Coronary artery (tissue), 2 donors: ENCODE measurements around the gene PTPRD.

Experiments
- DNase-seq: peaks from one replicate; pipeline ENCODE4 v3.0.0-alpha.2; 2017; ENCODE audit warnings: low spot score
- H3K27ac ChIP-seq, 2 donors: fragments of 200-600 bp; sonication (generic); one replicate each; pipeline ENCODE4 v1.5.1; 2016 to 2019
- H3K4me3 ChIP-seq: fragments of 200-600 bp; sonication (generic); 2 replicates; pipeline ENCODE4 v1.5.1; 2016; ENCODE audit warnings: mild to moderate bottlenecking, moderate library complexity
- CTCF ChIP-seq: fragments of 200-600 bp; sonication (generic); IDR thresholded peaks from one replicate; pipeline ENCODE4 v1.5.1; 2019; ENCODE audit warnings: antibody characterized with exemption

The PTPRD gene

DNA sequence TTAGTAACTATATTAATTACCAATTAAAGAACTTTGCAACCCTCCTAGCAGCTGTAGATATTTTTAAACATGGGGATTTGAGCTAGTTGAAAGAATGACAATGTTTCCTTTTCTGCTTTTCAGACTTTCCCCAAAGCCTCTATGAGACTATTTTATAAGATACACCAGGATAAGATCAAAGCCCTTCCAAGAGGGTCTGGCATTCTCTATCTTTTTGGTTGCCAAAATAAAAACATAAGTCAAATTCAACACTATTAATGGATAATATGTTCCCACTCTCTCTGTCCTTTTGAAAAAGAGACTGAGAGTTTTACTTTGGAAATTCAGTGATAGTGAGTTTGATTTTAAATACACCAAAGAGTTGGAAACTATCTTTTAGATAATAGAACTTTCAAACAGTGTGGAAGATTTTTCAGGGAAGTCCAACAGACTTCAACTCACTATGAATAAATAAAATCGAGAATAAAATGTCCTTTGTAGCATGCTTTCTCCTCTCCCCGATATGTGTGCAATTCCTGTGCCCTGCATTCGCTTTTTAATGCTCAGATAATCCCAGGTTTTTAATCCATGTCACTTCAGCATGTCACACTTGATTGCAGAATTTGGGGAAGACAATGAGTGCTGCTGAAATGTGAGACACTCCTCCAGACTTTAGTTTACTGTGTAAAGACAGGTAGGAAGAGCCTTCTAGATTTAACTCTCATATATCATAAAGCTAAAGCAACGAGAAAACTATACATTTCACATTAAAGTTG, 1717.5 kb downstream of the PTPRD start:
- H3K4me3 ChIP-seq, result no peak overlapping the region
- H3K27ac ChIP-seq, result no peak overlapping the region
- no peak for DNase-seq
- TF ChIP-seq CTCF, result no peak

DNA sequence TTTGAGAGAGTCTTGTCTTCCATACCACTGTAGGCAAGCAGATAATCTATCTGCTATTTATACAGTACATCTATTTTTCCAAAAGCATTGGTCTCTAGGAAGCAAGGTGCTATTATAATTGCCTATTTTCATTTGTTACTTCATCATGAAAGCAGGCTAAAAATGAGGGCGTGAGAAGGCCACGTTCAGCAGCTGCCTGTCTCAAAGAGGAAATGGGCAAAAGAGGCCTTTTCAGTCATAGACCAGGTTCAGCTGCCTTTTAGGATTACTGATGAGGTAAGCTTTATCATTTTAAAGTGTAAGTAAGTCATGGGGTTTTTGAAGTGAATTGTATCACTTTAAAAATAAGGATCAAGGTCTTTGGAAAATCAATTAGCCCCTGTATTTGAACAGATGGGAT, 1722.1 kb downstream of the PTPRD start:
- DNase-seq, result no peak
- Histone ChIP-seq H3K4me3 (no peak overlapping the region), H3K27ac (no peak overlapping the region)
- TF ChIP-seq CTCF, result no peak

DNA sequence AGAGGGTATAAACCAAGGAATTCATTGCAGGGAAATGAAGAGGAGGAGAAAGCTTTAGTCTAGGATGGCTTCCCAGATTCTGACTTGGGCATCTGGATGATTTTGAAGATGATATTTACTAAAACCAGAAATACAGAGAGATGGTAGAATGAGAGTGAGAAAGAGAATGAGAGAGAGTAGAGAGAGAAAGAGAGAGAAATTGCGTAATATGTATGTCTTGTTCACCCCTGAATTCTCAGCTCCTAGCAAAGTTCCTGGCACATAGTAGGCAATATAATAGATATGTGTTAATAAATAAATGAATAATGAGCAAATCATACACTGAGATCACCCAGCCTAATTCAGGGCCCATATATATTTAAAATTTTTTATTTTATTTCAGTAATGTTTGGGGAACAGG, 1723.7 kb downstream of the PTPRD start:
- no peak for DNase-seq
- TF ChIP-seq CTCF, result no peak

GRCh38 chr9:8888591-8888990, 1724.2 kb downstream of the PTPRD start:
- TF ChIP-seq CTCF, result no peak

More for the DNA sequence above, 1723.7 kb downstream of the PTPRD start:
- H3K27ac ChIP-seq, result no peak overlapping the region
- H3K4me3 ChIP-seq, result no peak overlapping the region

DNA sequence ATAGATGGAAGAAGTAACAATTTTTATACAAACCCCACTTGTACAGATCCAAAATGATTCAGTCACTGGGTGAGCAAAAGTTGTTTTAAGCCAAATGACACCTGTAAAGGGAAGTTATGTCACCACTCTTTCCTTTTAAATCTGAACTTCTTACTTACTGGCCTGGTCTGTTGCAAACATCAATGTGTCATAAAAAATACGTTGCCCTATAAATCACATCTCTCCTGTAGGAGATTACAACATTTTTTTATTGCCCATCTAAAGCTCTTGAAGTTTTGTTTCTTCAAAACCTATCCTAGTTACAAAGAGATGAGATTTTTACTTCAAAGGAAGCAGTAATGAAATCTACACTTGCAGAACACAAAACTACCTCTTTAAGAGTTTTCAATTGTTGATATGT, 1725.4 kb downstream of the PTPRD start:
- Histone ChIP-seq H3K27ac (no peak overlapping the region), H3K4me3 (no peak overlapping the region)
- DNase-seq, result no peak
- no peak for TF ChIP-seq CTCF

More at GRCh38 chr9:8888591-8888990, 1724.2 kb downstream of the PTPRD start:
- no peak for DNase-seq
- no peak overlapping the region for H3K27ac ChIP-seq
- no peak overlapping the region for H3K4me3 ChIP-seq

- no peak for TF ChIP-seq CTCF
- no peak overlapping the region for H3K27ac ChIP-seq
- H3K4me3 ChIP-seq, result no peak overlapping the region
- DNase-seq, result no peak
These were observed 1729.5 kb downstream of the PTPRD start for GRCh38 chr9:8883321-8883720.

GRCh38 chr9:8880060-8880459, 1732.7 kb downstream of the PTPRD start:
- no peak overlapping the region for H3K27ac ChIP-seq

More at GRCh38 chr9:8880060-8880459, 1732.7 kb downstream of the PTPRD start:
- DNase-seq, result no peak
- no peak for TF ChIP-seq CTCF
- no peak overlapping the region for H3K4me3 ChIP-seq
